Right renal pelvis (tissue), 4 donors: ENCODE data around the gene ZNF462. TPM values are rescaled to one million over a fixed set of nuclear protein-coding genes. Genes with fewer than 3 reads are reported as not detected.
A peak's percentile ranks its signal among the peaks of the same experiment; 100 is the strongest.
"Not testable (repeated sequence)": the region's sequence is repeated elsewhere in the genome, so short reads cannot be mapped to it uniquely, and the experiment has no call there.

Experiments used
- DNase-seq, 4 donors: peaks; one replicate each; pipeline ENCODE4 v3.0.0-alpha.2; 2013; ENCODE audit warnings: low read depth in 4 of 4, low spot score in 3 of 4, missing footprints in 1 of 4
- polyA plus RNA-seq, 4 donors: library from polyadenylated mRNA; unstranded; fragments of 120-200 nt; gene quantifications; one replicate each; pipeline ENCODE4 v1.2.1, GENCODE V29; 2013; ENCODE audit not compliant: insufficient read length in 4 of 4

ZNF462 gene
- polyA plus RNA-seq, 4 donors: 20.0 to 25.1 (median 21.1) TPM

DNA sequence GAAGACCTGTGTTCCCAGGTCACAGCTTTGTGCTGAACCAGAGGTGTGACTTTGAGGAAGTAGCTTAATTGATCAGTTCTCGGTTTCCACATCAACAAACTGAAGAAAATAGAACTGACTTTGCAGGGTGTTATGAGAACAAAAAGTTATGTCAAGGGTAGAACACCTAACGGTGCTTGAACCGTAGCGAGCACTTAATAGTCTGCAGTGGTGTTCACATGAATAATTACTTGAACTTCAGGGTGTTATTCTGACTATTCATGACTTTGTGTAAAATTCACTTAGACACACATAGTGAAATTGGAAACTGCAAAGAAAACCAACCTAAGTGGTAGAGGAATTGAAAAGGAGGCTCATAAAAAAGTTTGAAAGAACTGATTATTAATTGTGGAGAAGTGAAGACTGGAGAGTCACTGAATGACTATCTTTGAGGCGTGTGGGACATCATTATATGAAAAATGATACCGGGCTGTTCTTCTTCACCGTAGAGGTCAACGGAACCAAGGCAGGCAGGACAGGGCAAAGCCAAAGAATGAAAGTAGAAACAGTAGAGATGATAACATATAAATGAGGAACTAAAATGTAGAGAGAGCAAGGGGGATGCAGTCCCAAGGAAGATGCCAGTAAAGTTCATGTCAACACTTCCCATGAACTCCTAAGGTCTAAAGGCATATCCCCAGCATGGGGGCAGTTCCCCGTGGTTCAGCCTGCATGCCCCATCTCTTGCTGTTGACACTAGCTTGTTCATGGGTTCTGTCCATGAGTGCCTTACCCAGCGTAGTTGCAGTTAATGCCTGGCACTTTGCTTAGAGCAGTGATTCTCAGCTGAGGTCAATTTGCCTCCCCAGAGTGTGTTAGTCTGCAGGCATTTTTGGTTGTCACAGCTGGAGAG, 118.7 kb downstream of the ZNF462 start:
- no peak for DNase-seq

DNA sequence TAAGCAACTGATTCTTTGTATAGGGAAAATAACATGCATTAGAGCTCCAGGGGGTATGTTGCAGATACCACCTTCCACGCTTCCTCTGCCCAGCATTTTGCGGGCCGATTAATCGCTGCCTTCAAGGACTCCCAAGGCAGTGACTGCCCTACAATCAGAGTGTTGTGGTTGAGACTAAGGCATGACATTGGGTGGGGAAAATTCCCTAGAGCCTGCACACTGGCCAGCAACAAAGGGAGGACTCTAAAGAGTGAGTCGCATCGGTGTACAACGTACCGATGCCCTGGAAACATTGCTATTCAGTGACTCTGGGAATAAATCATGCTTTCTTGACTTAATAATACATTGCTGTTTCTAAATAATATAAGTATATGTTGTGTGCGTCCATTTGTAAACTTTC, 119.7 kb downstream of the ZNF462 start:
- no peak for DNase-seq

- DNase-seq: no peak
Observed at GRCh38 chr9:106983346-106983745, 120.4 kb downstream of the ZNF462 start.

- not testable (repeated sequence) for DNase-seq
Observed at GRCh38 chr9:106989904-106990303, 126.9 kb downstream of the ZNF462 start.

DNA sequence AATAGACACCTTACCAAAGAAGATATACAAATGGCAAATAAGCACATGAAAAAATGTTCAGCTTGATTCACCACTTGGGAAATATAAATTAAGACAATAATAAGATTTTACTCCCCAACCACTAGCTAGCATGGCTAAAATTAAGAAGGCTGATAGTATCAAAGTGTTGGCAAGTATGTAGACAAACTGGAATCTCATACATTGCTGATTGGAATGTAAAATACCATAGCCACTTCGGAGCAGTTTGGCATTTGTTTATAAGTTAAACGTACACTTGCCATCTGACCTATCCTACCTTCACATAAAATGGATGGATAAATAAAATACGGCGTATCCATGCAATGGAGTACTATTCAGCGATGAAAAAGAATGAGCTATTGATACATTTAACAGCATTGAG, 129.2 kb downstream of the ZNF462 start:
- no peak for DNase-seq

- no peak for DNase-seq
Observed at GRCh38 chr9:106993603-106994002, 130.6 kb downstream of the ZNF462 start.

DNA sequence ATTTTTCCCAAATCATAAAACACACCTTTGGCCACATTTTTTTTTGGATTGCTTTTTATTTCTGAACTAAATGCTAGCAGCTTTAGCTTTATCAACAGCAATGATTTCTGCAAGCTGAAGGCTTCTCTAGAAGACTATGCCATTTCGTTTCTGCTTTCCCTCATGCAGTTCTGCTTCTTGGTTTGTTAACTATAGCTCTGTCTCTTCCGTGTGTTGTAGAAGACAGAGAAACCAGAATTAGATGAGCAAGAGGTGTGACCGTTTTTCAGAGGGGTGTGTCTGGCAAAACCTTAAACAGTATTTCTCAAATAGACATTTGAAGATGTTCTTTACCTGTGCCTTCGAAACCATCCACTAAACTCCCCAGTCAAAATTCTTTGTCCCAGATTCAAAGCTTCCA, 131.5 kb downstream of the ZNF462 start:
- DNase-seq: no peak

DNA sequence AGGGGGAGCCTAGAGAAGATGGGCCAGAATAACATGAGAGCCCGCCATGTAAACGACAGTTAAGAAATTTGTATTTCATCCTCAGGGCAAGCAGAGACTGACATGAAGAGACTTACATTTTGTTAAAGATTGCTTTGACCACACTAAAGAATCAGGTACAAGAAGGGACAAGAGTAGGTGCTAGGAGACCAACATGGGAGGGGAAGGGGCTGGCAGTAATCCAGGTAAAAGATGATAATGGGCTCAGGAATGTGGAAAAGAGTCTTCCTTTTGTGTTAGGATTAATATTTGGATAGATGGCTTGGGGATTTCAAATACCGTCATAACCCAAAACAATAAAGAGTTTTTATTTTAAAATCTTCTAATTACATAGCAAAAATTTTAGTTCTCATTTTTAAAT, 137.3 kb downstream of the ZNF462 start:
- no peak for DNase-seq

GRCh38 chr9:107005201-107005600, 142.2 kb downstream of the ZNF462 start:
- DNase-seq: no peak

DNA sequence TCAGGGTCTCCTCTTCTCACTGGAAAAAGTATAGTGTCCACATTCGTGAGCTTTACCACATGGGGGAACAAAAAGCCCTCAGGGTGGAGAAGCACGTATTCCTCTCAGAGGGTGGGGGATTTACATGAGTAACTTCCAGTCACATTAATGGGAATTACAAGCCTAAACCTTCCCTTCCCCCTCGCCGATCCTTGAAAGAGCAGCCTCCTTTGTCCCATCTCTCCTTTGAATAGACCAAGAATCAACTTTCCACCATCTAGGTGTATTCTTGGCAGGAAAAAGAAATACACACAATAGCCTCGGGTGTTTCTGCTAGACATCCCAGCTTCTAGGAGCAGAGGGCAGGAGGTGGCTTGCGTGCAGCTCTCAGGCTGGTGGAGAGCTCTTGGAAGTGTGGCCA, 144.4 kb downstream of the ZNF462 start:
- DNase-seq: no peak

- DNase-seq: no peak
Observed at GRCh38 chr9:107008011-107008410, 145.0 kb downstream of the ZNF462 start.

- DNase-seq: no peak
Observed at GRCh38 chr9:107008447-107008846, 145.5 kb downstream of the ZNF462 start.

DNA sequence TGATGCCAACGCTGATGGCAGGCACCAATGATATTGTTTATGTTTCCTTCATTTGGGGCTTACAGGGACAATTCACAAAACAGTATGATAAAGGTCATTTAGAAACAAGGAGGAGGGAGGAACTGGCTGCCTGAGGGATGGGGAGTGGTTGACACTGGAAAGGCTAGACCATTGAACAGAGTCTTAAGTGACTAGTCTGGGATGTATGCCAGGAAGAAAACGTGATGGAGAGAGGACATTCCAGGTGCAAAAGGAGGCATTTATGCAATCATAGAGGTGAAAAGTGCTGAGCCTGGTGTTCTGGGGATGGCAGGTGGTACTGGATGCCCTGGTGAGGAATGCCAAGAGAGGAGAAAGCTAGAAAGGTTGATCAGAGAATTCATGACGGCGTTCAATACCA, 153.4 kb downstream of the ZNF462 start:
- no peak for DNase-seq

DNA sequence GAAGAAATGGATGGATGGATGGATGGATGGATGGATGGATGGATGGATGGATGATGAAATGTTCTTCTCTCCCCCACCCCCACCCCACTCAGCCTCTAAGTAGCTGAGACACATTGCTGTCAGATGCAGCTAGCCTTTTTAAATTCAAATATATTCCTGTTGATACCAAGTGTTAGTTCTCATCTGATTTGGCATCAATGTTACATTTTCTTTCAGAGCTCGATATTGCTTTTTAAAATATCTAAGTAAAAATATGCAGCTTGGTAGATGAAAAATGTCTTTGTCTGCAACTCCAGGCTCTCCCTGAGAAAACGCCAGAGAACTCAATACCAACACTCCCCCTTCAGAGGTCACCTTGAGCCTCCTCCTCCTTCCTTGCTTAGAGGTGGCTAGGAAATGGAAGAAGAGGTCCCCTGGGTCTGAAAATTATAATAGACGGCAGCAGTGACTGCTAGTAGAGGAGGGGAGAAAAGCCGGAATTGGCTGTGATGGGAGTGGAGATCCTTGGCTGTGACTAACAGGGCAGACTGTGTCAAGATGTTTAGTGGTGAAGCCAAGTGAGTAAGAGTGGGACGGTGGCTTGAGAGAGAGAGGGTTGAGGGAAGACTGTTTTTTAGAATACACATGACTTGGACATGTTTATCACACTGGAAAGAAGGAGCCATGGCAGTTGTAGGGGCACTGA, 156.0 kb downstream of the ZNF462 start:
- DNase-seq: no peak

GRCh38 chr9:107020040-107020530, 157.1 kb downstream of the ZNF462 start:
- DNase-seq: peak; percentile 26 to 70 (median 56)

DNA sequence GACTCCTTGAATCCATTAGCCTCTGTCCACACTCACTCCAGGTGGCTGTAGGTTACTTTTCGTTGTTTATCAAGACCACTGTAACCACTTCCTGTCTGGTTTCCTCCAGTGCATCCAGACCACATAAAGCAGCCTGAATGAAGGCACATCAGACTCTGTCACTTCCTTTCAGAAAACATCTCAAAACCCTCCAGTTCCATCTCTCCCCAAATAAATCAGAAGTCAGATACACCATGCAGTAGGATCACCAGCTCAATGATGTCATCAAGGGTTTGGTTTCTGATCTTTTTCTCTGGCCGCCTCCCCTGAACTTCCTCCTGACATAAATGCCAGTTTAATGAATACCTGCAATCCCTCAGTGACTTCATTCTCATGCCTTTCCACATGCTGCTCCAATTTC, 161.2 kb downstream of the ZNF462 start:
- no peak for DNase-seq

- DNase-seq: no peak
Observed at GRCh38 chr9:107025260-107026035, 162.5 kb downstream of the ZNF462 start.

- no peak for DNase-seq
Observed at GRCh38 chr9:107029146-107029545, 166.2 kb downstream of the ZNF462 start.

GRCh38 chr9:107033966-107034365, 171.0 kb downstream of the ZNF462 start:
- DNase-seq: no peak

DNA sequence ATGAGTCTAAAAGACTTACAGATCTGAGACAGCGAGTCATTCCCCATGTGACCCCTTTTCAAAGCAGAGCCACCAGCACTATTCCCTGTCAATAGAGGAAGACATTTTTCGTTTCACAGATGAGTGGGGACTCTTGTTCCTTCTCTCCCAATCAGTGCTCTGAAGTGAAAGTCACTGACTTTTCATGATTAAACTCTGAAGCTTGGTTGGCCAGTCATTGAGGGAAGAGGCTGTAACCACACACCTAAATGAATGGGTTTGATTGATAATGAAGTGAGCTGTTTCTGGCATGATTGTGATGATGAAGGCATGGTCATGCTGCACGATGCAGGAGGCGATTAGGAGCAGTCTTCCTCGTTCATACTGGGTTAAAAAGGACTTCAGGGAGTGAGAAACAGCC, 171.9 kb downstream of the ZNF462 start:
- no peak for DNase-seq

DNA sequence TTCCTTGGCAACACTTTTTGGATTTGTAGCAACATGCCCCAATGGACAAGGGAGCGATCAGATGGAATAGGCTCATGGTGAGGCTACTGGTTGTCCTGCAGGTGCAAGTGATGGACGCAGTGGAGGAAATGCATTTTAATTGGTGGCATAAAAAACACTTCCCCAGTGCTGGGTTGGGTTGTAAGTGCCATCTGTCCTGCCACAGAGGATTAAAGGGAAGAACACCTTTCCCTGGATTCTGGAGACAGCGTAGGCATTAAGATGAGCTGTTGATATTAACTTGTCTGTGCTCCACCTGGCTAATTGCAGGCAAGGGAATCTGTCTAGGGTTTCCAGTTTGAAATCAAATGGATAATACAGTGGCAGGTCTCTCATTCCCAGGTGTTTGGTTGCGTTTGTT, 173.4 kb downstream of the ZNF462 start:
- DNase-seq: no peak
